ENCODE results near the gene CPAMD8.

GRCh38 chr19:16920816-16921529, 105.6 kb downstream of the CPAMD8 start:
- TF ChIP-seq, protein P1, sequence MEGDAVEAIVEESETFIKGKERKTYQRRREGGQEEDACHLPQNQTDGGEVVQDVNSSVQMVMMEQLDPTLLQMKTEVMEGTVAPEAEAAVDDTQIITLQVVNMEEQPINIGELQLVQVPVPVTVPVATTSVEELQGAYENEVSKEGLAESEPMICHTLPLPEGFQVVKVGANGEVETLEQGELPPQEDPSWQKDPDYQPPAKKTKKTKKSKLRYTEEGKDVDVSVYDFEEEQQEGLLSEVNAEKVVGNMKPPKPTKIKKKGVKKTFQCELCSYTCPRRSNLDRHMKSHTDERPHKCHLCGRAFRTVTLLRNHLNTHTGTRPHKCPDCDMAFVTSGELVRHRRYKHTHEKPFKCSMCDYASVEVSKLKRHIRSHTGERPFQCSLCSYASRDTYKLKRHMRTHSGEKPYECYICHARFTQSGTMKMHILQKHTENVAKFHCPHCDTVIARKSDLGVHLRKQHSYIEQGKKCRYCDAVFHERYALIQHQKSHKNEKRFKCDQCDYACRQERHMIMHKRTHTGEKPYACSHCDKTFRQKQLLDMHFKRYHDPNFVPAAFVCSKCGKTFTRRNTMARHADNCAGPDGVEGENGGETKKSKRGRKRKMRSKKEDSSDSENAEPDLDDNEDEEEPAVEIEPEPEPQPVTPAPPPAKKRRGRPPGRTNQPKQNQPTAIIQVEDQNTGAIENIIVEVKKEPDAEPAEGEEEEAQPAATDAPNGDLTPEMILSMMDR (IDR thresholded peaks at IDR 0.05; ENCODE audit: extremely low read depth in 1 of 2, insufficient read depth in 1 of 2, low read depth in 1 of 2, low read length in 2 of 2): no peak
- TF ChIP-seq POLR2A (IDR thresholded peaks at IDR 0.05; ENCODE audit: low read depth, low read length): no peak
- TF ChIP-seq EZH2 (IDR thresholded peaks at IDR 0.05; ENCODE audit: borderline replicate concordance, low read depth, low read length, severe bottlenecking): no peak

All from endothelial cell of umbilical vein (primary cell).